GM21515 (cell line): ENCODE results near the gene POLL.

Experiments used
- ATAC-seq: cut with Tn5 transposase; IDR thresholded peaks from one replicate; pipeline ENCODE4 v1.9.1; 2021; ENCODE audit not compliant: unreplicated experiment

The POLL gene

GRCh38 chr10:101561068-101561915, 26.8 kb downstream of the POLL start:
- no peak for ATAC-seq

GRCh38 chr10:101560298-101561067, 27.6 kb downstream of the POLL start:
- ATAC-seq: no peak

- no peak for ATAC-seq
Measured at GRCh38 chr10:101559596-101560297, 28.3 kb downstream of the POLL start.

GRCh38 chr10:101558671-101559595, 29.1 kb downstream of the POLL start:
- no peak for ATAC-seq

- ATAC-seq: no peak
Measured at GRCh38 chr10:101558204-101558603, 29.9 kb downstream of the POLL start.

- no peak for ATAC-seq
Measured at GRCh38 chr10:101557541-101557940, 30.5 kb downstream of the POLL start.

GRCh38 chr10:101552442-101552841, 35.6 kb downstream of the POLL start:
- ATAC-seq: no peak

- ATAC-seq: no peak
Measured at GRCh38 chr10:101550965-101551364, 37.1 kb downstream of the POLL start.

GRCh38 chr10:101545898-101546297, 42.2 kb downstream of the POLL start:
- no peak for ATAC-seq

- no peak for ATAC-seq
Measured at GRCh38 chr10:101538446-101538845, 49.6 kb downstream of the POLL start.

- no peak for ATAC-seq
Measured at GRCh38 chr10:101536800-101537199, 51.3 kb downstream of the POLL start.

- no peak for ATAC-seq
Measured at GRCh38 chr10:101535949-101536348, 52.1 kb downstream of the POLL start.

- ATAC-seq: no peak
Measured at GRCh38 chr10:101529725-101530553, 58.1 kb downstream of the POLL start.

GRCh38 chr10:101529207-101529606, 58.9 kb downstream of the POLL start:
- ATAC-seq: no peak
